ENCODE measurements around the gene CPNE4. TPM values are rescaled to one million over a fixed set of nuclear protein-coding genes. Genes with fewer than 3 reads are reported as not detected.

The CPNE4 gene
- total and polyA plus RNA-seq, 7 experiments from 2014 or later = not detected

DNA sequence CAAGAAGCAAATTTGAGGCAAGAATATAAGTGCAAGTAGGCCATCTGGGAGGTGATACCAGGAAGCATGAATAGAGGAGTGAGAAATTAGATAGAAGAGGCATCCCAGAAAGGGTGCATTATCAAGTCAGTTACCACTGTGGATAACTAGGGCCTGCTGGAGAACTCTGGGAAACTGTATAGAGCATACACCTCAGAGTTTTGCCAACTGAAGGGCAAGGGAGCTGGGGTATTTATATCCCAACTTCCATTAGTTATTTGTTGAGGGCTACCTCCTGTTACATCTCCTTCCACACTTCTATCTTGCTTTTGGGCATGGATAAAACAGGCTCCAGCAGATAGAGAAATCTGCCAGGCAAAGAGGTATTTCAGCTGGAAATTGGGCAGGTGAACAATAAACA is 448.5 kb downstream of the CPNE4 start:
- CTCF ChIA-PET = no interaction called here
- H3K4me1 Mint-ChIP-seq = peaks cover 0 to 2% (median 0%) of the 10 kb centered on the region in 7 donors
- no peaks in the 10 kb centered on the region for H3K27me3 ChIP-seq (ENCODE audit: control insufficient read depth in 2 of 2, insufficient read depth in 2 of 2, low read length in 2 of 2)
- ATAC-seq (no peak), DNase-seq (no peak)
- no peaks in the 10 kb centered on the region for H3K9me3 ChIP-seq (ENCODE audit: control insufficient read depth in 2 of 3, low read length in 3 of 3)
- peaks cover 14 to 21% (median 19%) of the 10 kb centered on the region in 5 donors for H3K27me3 Mint-ChIP-seq
- H3K27ac ChIP-seq (ENCODE audit: low read depth, low read length) = no peak overlapping the region
- no peaks in the 10 kb centered on the region for H3K36me3 Mint-ChIP-seq
- H3K9me3 Mint-ChIP-seq = peaks cover 0 to 3% (median 0%) of the 10 kb centered on the region in 11 donors
- H3K27ac Mint-ChIP-seq = no peak overlapping the region
- no peaks in the 10 kb centered on the region for H3K4me1 ChIP-seq (ENCODE audit: control insufficient read depth in 2 of 2, insufficient read depth in 2 of 2, low read length in 2 of 2)
- no peaks in the 10 kb centered on the region for H3K36me3 ChIP-seq (ENCODE audit: control insufficient read depth in 2 of 3, insufficient read depth in 3 of 3, low read length in 3 of 3)
- POLR2A ChIA-PET = no interaction called here
- H3K4me3 Mint-ChIP-seq = no peak overlapping the region
- intact Hi-C loops (cut with micrococcal nuclease) = no loop called here
- no peak overlapping the region for H3K4me3 ChIP-seq (ENCODE audit: low read length)

- no peaks in the 10 kb centered on the region for H3K4me1 ChIP-seq (ENCODE audit: control insufficient read depth in 2 of 2, insufficient read depth in 2 of 2, low read length in 2 of 2)
- DNase-seq = no peak
- H3K9me3 Mint-ChIP-seq = peaks cover 0 to 3% (median 0%) of the 10 kb centered on the region in 11 donors
- no peak overlapping the region for H3K4me3 Mint-ChIP-seq
- H3K27ac ChIP-seq (ENCODE audit: low read depth, low read length) = no peak overlapping the region
- intact Hi-C loops (cut with micrococcal nuclease) = no loop called here
- no peak overlapping the region for H3K4me3 ChIP-seq (ENCODE audit: low read length)
- no peaks in the 10 kb centered on the region for H3K36me3 ChIP-seq (ENCODE audit: control insufficient read depth in 2 of 3, insufficient read depth in 3 of 3, low read length in 3 of 3)
- H3K27ac Mint-ChIP-seq = no peak overlapping the region
- H3K9me3 ChIP-seq (ENCODE audit: control insufficient read depth in 2 of 3, low read length in 3 of 3) = no peaks in the 10 kb centered on the region
- no peaks in the 10 kb centered on the region for H3K36me3 Mint-ChIP-seq
- peaks cover 0 to 2% (median 0%) of the 10 kb centered on the region in 7 donors for H3K4me1 Mint-ChIP-seq
- ChIA-PET CTCF (no interaction called here), POLR2A (no interaction called here)
- no peak for ATAC-seq
- H3K27me3 Mint-ChIP-seq = peaks cover 5 to 15% (median 6%) of the 10 kb centered on the region in 5 donors
- no peaks in the 10 kb centered on the region for H3K27me3 ChIP-seq (ENCODE audit: control insufficient read depth in 2 of 2, insufficient read depth in 2 of 2, low read length in 2 of 2)
These were observed 452.4 kb downstream of the CPNE4 start for GRCh38 chr3:131582438-131582837.

DNA sequence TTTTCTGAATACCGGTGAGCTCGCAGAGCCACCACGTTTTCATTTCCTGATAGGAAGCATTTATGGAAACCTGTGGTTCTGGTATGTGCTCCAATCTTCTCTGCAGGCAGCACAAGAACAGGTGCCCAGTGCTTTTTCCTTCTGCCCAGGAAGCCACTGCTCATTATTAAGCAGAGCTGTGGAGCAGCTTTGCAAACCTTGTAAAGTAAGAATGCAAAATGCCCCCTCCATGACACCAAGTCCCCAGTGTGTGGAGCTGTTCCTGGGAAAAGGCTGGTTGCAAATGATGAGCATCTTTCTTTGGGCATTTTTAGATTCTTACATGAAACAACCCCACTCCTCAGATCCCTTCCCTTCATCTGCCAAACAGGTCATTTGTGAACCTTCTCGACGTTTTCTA is 466.4 kb downstream of the CPNE4 start:
- peaks cover 0 to 1% (median 0%) of the 10 kb centered on the region in 11 donors for H3K9me3 Mint-ChIP-seq
- no peak overlapping the region for H3K4me3 ChIP-seq (ENCODE audit: low read length)
- H3K4me1 Mint-ChIP-seq = no peaks in the 10 kb centered on the region
- no peaks in the 10 kb centered on the region for H3K36me3 ChIP-seq (ENCODE audit: control insufficient read depth in 2 of 3, insufficient read depth in 3 of 3, low read length in 3 of 3)
- H3K27ac ChIP-seq (ENCODE audit: low read depth, low read length) = no peak overlapping the region
- H3K4me1 ChIP-seq (ENCODE audit: control insufficient read depth in 2 of 2, insufficient read depth in 2 of 2, low read length in 2 of 2) = no peaks in the 10 kb centered on the region
- H3K27me3 ChIP-seq (ENCODE audit: control insufficient read depth in 2 of 2, insufficient read depth in 2 of 2, low read length in 2 of 2) = peaks cover 0 to 5% of the 10 kb centered on the region in 2 donors
- no peak overlapping the region for H3K4me3 Mint-ChIP-seq
- no peak for DNase-seq
- intact Hi-C loops (cut with micrococcal nuclease) = no loop called here
- H3K27ac Mint-ChIP-seq = no peak overlapping the region
- ATAC-seq = no peak
- ChIA-PET CTCF (no interaction called here), POLR2A (no interaction called here)
- H3K27me3 Mint-ChIP-seq = peaks cover 22 to 44% (median 34%) of the 10 kb centered on the region in 5 donors
- H3K9me3 ChIP-seq (ENCODE audit: control insufficient read depth in 2 of 3, low read length in 3 of 3) = no peaks in the 10 kb centered on the region
- H3K36me3 Mint-ChIP-seq = no peaks in the 10 kb centered on the region

DNA sequence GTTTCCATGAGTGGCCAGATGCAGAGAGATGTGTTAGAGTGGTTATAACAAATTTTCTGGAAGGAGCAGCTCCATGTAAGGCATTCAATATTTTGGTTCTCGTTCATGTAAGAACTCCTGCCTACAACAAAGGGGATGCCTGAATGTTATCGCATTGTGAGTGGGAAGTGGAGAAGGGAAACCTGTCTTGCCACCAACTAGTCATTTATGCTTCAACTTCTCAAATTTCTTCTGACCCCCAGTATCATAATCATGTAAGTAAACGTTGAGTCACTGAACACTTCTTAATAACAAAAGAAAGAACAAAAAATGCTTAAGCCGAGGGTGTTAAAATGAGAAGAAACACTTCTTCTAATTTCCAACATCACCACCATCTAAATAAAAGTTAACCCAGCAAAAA is 470.0 kb downstream of the CPNE4 start:
- H3K36me3 ChIP-seq (ENCODE audit: control insufficient read depth in 2 of 3, insufficient read depth in 3 of 3, low read length in 3 of 3) = no peaks in the 10 kb centered on the region
- H3K27me3 ChIP-seq (ENCODE audit: control insufficient read depth in 2 of 2, insufficient read depth in 2 of 2, low read length in 2 of 2) = peaks cover 0 to 5% of the 10 kb centered on the region in 2 donors
- ChIA-PET POLR2A (no interaction called here), CTCF (no interaction called here)
- ATAC-seq (no peak), DNase-seq (no peak)
- Mint-ChIP-seq H3K36me3 (no peaks in the 10 kb centered on the region), H3K4me3 (no peak overlapping the region), H3K27me3 (peaks cover 29 to 52% (median 40%) of the 10 kb centered on the region in 5 donors), H3K4me1 (no peaks in the 10 kb centered on the region), H3K27ac (no peak overlapping the region), H3K9me3 (no peaks in the 10 kb centered on the region)
- no peaks in the 10 kb centered on the region for H3K4me1 ChIP-seq (ENCODE audit: control insufficient read depth in 2 of 2, insufficient read depth in 2 of 2, low read length in 2 of 2)
- H3K27ac ChIP-seq (ENCODE audit: low read depth, low read length) = no peak overlapping the region
- intact Hi-C loops (cut with micrococcal nuclease) = no loop called here
- H3K4me3 ChIP-seq (ENCODE audit: low read length) = no peak overlapping the region
- no peaks in the 10 kb centered on the region for H3K9me3 ChIP-seq (ENCODE audit: control insufficient read depth in 2 of 3, low read length in 3 of 3)

DNA sequence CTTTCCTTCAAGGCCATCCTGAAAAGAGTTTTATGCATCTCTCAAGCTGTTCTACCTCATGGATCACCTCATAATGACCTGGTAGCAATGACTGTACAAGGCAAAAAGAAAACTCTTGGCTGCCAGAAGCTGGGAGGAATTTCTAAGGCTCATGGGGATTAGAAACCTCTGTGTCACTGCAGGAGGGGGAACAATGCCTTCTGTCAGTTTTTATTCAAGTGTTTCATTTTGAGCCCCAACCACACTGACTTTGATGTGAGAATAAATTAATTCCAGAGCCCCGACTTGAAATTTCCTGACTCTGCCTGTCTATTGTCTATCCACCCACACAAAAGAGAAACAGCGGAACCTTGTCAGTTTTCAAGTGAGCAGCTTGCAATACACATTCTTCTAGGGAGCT is 473.3 kb downstream of the CPNE4 start:
- H3K27me3 ChIP-seq (ENCODE audit: control insufficient read depth in 2 of 2, insufficient read depth in 2 of 2, low read length in 2 of 2) = peaks cover 0 to 3% of the 10 kb centered on the region in 2 donors
- no peak for DNase-seq
- CTCF ChIA-PET = no interaction called here
- H3K4me1 Mint-ChIP-seq = no peaks in the 10 kb centered on the region
- H3K4me3 Mint-ChIP-seq = no peak overlapping the region
- POLR2A ChIA-PET = no interaction called here
- no peaks in the 10 kb centered on the region for H3K4me1 ChIP-seq (ENCODE audit: control insufficient read depth in 2 of 2, insufficient read depth in 2 of 2, low read length in 2 of 2)
- no peaks in the 10 kb centered on the region for H3K9me3 Mint-ChIP-seq
- H3K27me3 Mint-ChIP-seq = peaks cover 37 to 69% (median 54%) of the 10 kb centered on the region in 5 donors
- no peaks in the 10 kb centered on the region for H3K9me3 ChIP-seq (ENCODE audit: control insufficient read depth in 2 of 3, low read length in 3 of 3)
- no peaks in the 10 kb centered on the region for H3K36me3 ChIP-seq (ENCODE audit: control insufficient read depth in 2 of 3, insufficient read depth in 3 of 3, low read length in 3 of 3)
- H3K36me3 Mint-ChIP-seq = no peaks in the 10 kb centered on the region
- intact Hi-C loops (cut with micrococcal nuclease) = no loop called here
- no peak overlapping the region for H3K4me3 ChIP-seq (ENCODE audit: low read length)
- ATAC-seq = no peak
- H3K27ac Mint-ChIP-seq = no peak overlapping the region
- H3K27ac ChIP-seq (ENCODE audit: low read depth, low read length) = no peak overlapping the region

- no peaks in the 10 kb centered on the region for H3K36me3 Mint-ChIP-seq
- CTCF ChIA-PET = no interaction called here
- peaks cover 37 to 70% (median 49%) of the 10 kb centered on the region in 5 donors for H3K27me3 Mint-ChIP-seq
- H3K4me3 ChIP-seq (ENCODE audit: low read length) = no peak overlapping the region
- no peak for ATAC-seq
- intact Hi-C loops (cut with micrococcal nuclease) = no loop called here
- H3K9me3 ChIP-seq (ENCODE audit: control insufficient read depth in 2 of 3, low read length in 3 of 3) = no peaks in the 10 kb centered on the region
- POLR2A ChIA-PET = no interaction called here
- no peak for DNase-seq
- H3K36me3 ChIP-seq (ENCODE audit: control insufficient read depth in 2 of 3, insufficient read depth in 3 of 3, low read length in 3 of 3) = no peaks in the 10 kb centered on the region
- H3K27ac Mint-ChIP-seq = no peak overlapping the region
- H3K4me1 ChIP-seq (ENCODE audit: control insufficient read depth in 2 of 2, insufficient read depth in 2 of 2, low read length in 2 of 2) = no peaks in the 10 kb centered on the region
- no peak overlapping the region for H3K27ac ChIP-seq (ENCODE audit: low read depth, low read length)
- H3K27me3 ChIP-seq (ENCODE audit: control insufficient read depth in 2 of 2, insufficient read depth in 2 of 2, low read length in 2 of 2) = no peaks in the 10 kb centered on the region
- no peaks in the 10 kb centered on the region for H3K4me1 Mint-ChIP-seq
- no peaks in the 10 kb centered on the region for H3K9me3 Mint-ChIP-seq
- no peak overlapping the region for H3K4me3 Mint-ChIP-seq
These were observed 474.0 kb downstream of the CPNE4 start for GRCh38 chr3:131560795-131561194.

DNA sequence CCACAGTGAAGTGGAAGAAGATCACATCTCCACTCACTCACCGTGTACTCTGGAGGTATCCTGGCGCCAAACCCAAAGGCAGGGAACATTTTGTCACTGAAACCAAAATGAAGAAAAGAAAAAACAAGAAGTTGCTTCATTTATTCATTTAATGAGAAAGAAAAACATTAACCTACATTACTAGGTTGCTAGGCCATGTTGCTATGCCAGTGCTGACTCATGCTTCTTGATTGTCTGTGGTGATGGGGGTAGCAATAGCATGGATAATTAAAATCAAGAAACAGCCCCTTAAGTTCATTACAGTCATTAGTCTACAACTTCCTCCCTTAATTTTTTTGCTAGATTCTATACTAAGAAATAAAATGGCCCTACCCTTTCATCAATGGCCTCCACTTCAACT is 479.4 kb downstream of the CPNE4 start:
- H3K4me3 ChIP-seq (ENCODE audit: low read length) = no peak overlapping the region
- Mint-ChIP-seq H3K27ac (no peak overlapping the region), H3K9me3 (no peaks in the 10 kb centered on the region), H3K36me3 (no peaks in the 10 kb centered on the region), H3K4me1 (peaks cover 0 to 15% (median 0%) of the 10 kb centered on the region in 7 donors), H3K27me3 (peaks cover 10 to 36% (median 26%) of the 10 kb centered on the region in 5 donors), H3K4me3 (no peak overlapping the region)
- H3K4me1 ChIP-seq (ENCODE audit: control insufficient read depth in 2 of 2, insufficient read depth in 2 of 2, low read length in 2 of 2) = no peaks in the 10 kb centered on the region
- intact Hi-C loops (cut with micrococcal nuclease) = no loop called here
- ChIA-PET POLR2A (no interaction called here), CTCF (no interaction called here)
- H3K27me3 ChIP-seq (ENCODE audit: control insufficient read depth in 2 of 2, insufficient read depth in 2 of 2, low read length in 2 of 2) = no peaks in the 10 kb centered on the region
- ATAC-seq = no peak
- DNase-seq = no peak
- no peak overlapping the region for H3K27ac ChIP-seq (ENCODE audit: low read depth, low read length)
- H3K9me3 ChIP-seq (ENCODE audit: control insufficient read depth in 2 of 3, low read length in 3 of 3) = no peaks in the 10 kb centered on the region
- no peaks in the 10 kb centered on the region for H3K36me3 ChIP-seq (ENCODE audit: control insufficient read depth in 2 of 3, insufficient read depth in 3 of 3, low read length in 3 of 3)
